ENCODE results near the gene KIF22. TPM values are rescaled to one million over a fixed set of nuclear protein-coding genes. Genes with fewer than 3 reads are reported as not detected.
"Not testable (repeated sequence)": the region's sequence is repeated elsewhere in the genome, so short reads cannot be mapped to it uniquely, and the experiment has no call there.

The KIF22 gene
- polyA plus RNA-seq, 3 donors: 68.2 to 81.8 (median 77.3) TPM

DNA sequence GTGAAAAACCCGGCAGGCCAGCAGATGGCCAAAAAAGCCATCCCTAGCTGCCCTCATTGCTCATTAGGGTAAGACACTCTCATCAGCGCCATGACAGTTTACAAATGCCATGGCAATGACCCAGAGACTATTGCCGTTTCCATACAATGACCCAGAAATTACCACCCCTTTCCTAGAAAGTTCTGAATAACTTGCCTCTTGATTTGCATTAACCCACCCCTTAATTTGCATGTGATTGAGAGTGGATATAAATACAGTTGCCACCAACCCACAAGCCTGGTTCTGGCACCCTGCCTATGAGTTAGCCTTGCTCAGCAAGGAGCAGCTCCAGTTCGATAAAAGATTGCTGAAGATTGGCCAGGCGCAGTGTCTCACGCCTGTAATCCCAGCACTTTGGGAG, 28.7 kb upstream of the KIF22 start:
- no peak for DNase-seq

DNA sequence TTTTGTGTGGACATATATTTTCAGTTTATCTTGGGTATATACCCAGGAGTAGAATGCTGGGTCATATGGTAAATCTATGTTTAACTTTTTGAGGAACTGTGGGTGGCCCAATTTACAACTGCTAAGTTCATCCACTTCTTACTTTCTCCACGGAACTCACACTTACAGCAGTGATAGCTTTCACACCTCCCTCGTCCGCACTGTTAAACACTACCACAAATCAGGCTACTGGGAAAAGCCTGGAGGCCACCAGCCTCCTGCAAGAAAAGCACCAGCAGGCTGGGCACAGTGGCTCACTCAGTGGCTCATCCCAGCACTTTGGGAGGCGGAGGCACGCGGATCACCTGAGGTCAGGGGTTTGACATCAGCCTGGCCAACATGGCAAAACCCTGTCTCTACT, 27.2 kb upstream of the KIF22 start:
- DNase-seq: no peak

DNA sequence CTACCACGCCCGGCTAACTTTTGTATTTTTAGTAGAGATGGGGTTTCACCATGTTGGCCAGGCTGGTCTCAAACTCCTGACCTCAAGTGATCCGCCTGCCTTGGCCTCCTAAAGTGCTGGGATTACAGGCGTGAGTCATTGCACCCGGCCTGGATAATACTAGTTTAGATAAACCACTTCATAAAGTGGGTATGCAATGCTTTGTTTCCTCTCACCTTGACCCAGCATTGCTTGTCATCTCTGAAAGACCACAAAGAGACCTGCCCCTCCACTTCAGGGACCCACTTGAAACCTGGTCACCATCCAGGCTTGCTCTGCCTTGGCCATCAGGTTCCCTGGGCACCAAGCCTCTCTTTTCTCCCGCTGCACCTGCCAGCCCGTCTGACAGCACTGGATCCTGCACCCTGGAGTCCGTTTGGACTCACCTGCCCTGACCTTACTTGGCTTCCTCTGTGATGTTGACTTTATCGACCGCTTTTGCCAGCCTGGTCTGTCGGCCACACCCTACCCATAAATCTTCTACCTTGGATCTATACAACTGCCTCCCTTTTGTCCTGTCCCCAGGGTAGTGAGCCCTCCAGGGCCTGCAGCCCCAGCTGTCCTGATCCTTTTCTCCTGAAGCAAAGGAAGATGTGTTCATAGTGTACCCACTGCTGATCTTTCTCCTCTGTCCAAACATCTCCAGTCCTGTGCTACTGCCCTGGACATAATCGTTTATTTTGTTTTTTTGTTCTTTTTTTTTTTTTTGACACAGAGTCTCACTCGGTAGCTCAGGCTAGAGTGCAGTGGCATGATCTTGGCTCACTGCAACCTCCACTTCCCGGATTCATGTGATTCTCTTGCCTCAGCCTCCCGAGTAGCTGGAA, 25.2 kb upstream of the KIF22 start:
- DNase-seq: no peak

DNA sequence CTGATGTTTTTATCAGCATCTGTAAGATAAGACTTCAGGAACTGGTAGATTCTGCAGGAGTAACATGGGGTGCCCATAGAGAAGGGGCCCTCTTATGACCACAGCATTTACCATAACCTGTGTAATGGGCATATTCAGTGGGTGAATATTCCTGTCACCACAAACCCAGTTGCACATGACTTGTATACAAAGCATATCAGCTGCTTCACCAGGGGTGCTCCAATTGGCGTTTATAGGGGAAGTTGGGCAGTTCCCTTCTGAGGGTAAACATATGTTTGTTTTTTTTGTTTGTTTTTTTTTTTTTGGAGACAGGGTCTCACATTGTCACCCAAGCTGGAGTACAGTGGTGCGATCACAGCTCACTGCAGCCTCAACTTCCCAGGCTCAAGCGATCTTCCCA, 24.0 kb upstream of the KIF22 start:
- no peak for DNase-seq

DNA sequence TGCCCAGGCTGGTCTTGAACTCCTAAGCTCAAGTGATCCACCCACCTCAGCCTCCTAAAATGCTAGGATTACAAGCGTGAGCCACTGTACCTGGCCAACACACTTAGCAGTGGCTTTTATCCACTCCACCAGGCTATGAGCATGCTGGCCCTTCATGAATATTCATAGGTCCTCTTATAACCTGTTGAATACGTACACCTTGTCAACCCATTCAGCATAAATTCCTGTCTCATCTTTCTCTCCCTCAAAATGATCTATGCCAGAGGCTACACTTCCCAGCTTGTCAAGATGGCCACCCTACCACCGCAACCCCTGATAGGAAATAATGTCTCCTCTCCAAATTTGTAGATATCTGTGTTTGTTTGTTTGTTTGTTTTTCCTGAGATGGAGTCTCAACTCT, 23.5 kb upstream of the KIF22 start:
- no peak for DNase-seq

DNA sequence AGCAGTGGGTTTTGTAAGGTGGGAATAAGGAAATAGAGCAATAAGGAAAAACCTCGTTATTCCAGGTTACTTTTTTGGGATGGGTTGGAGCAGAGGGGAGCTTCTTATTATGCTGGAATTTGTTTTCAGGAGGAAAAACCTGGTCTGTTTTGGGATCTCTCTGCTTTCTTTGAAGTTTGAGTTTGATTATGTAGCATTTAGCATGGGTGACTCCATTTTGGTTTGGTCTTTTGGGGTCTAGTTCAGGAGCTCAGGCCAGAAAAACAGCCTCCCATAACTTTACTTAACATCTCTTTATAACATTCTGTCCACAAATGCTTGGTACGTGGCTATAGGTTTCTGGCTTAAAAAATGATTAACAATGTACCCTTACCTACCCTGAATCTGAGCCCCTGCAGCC, 21.0 kb upstream of the KIF22 start:
- no peak for DNase-seq

DNA sequence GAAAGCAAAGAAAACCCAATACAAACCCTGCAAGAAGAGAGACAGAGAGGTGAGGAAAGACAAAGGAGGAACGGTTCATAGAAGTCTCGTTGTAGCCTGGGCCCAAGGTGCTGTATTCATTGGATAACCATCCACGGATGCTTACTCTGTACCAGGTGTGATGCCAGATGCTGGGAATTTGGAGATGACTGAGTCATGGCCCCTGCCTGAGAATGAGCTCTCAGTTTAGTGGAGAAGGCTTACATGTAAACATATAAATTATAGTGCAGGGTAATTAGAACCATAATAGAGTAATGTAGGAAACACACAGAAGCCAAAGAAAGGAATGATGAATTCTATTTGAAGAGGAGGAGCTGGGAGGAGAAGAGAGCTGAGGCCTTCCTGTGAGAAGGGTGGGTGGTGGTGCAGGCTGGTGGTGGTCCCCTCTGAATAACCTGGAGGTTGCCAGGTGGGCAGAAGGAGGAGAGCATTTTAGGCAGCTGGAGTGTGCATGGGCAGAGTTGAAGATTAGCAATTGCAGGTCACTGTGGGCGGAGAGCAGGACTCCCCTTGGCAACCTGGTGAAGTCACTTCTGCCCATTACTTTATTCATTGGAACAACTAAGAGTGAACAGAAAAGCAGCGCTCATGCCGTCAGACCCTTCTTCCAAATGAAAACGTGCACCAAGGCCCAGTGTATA, 20.2 kb upstream of the KIF22 start:
- no peak for DNase-seq

DNA sequence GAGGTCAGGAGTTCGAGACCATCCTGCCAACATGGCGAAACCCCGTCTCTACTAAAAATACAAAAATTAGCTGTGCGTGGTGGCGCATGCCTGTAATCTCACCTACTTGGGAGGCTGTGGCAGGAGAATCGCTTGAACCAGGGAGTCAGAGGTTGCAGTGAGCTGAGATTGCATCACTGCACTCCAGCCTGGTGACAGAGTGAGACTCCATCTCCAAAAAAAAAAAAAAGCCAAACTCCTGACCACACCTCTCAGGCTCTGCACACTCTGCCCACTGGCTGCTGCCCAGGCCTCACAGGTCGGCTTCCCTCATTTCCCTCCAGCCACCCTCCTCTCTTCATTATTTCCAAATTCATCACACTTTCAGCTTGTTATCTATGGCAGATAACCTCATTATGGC, 18.2 kb upstream of the KIF22 start:
- not testable (repeated sequence) for DNase-seq

DNA sequence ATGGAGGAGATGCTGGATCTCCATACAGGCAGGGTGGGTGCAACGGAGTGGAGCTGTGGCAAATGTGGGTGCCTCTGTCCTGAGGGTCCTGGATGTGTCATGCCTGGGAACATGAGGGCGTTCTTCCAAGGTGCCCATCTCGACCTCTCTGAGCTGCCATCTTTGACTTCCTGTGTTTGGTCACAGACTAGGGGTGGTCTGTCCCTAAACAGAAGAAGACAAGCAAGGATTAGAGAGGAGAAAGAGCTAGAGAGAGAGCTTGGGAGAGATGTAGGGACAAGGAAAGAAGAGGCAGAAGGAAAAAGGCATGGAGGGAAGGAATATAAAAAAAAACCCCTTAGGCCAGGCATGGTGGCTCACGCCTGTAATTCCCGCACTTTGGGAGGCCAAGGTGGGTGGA, 15.8 kb upstream of the KIF22 start:
- no peak for DNase-seq

DNA sequence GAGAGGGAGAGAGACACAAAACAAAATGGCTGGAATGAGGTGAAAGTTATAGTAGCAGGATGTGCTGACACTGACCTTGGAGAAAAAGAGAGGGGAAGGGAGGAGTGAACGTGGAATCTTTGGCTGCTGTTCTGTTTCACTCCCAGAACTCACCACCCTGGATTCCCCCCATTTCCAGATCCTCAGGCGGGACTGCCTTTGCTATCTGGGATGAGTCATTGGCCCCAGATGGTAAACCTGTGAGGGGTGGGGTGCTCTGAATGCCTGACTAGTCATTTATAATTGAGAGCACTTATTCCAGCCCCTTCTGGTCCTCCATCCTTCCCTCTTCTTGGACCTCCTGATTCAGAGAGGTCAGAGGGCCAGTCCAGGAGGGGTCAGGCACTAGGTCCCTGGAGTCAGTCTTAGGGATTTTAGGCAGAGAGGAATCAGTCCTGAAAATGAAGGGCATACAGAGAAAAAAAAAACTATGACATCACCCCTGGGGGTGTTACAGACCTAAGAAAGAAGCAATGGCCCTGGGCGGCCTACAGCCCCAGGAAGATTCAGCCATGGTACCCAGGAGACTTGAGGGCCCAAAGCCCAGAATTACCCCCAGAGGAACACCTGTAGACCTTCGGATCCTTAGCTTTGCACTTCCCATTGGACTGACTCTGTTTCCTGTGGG, 14.7 kb upstream of the KIF22 start:
- DNase-seq: no peak

DNA sequence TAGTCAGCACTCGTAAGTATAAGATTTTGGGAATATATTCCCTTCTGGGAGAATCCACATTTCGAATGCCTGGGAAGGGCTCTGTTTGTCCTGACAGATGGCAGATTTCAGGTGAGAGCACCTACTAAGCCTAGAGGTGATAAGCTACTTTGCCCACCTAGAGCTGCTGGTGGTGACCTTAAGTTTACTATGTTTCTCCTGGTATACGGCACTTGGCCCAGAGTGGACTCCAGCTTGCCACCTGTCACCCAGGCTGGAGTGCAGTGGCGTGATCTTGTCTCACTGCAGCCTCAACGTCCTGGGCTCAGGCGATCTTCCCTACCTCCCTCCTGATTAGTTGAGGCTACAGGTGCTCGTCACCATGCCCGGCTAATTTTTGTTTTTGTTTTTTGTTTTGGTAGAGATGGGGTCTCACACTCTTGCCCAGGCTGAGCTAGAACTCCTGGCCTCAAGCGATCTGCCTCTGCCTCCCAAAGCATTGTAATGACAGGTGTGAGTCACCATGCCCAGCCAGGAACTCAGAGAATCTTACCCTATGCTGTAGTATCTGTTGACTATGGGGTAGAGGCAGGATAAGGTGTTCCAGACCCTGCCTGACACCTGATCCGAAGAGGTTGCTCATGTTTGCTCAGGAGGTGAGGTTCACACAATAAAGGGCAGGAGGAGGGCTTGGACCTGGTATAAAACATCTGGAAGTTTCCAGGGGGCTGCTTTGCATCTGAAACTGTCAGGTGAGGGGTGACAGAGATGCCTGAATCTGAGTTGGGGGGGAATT, 12.8 kb upstream of the KIF22 start, which contains the start of gene ZG16:
Gene ZG16 (plus strand): TSS at position 681 of the 775 bp plus-strand sequence. CDS start 1,011 bp downstream, outside the sequence.
- no peak for DNase-seq

DNA sequence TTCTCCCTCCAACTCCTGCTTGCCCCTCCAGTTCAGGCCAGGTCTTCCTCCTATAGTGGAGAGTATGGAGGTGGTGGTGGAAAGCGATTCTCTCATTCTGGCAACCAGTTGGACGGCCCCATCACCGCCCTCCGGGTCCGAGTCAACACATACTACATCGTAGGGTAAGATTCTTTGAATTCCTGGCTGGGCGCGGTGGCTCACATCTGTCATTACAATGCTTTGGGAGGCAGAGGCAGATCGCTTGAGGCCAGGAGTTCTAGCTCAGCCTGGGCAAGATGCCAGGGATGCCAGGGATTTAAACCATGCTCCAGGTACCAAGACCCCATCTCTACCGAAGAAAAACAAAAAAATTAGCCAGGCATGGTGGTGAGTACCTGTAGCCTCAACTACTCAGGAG, 11.1 kb upstream of the KIF22 start:
- DNase-seq: no peak

DNA sequence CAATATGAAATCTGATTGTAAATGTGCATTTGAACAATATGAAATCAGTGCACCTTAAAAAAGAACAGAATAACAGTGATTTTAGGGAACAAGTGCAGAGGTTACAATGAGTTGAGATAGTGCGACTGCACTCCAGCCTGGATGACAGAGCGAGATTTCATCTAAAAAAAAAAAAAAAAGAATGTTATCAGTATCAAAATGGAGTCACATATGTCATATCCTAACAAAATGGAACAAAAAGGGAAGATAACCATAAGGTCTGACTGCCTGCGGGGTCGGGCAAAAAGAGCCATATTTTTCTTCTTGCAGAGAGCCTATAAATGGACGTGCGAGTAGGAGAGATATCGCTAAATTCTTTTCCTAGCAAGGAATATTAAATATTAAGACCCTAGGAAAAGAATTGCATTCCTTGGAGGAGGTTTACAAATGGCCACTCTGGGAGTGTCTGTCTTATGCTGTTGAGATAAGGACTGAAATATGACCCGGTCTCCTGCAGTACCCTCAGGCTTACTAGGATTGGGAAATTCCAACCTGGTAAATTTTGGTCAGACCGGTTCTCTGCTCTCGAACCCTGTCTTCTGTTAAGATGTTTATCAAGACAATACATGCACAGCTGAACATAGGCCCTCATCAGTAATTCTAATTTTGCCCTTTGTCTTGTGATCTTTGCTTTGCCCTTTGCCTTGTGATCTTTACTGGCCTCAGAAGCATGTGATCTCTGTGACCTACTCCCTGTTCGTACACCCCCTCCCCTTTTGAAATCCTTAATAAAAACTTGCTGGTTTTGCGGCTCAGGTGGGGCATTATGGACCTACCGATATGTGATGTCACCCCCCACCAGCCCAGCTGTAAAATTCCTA, 7.2 kb upstream of the KIF22 start:
- not testable (repeated sequence) for DNase-seq

DNA sequence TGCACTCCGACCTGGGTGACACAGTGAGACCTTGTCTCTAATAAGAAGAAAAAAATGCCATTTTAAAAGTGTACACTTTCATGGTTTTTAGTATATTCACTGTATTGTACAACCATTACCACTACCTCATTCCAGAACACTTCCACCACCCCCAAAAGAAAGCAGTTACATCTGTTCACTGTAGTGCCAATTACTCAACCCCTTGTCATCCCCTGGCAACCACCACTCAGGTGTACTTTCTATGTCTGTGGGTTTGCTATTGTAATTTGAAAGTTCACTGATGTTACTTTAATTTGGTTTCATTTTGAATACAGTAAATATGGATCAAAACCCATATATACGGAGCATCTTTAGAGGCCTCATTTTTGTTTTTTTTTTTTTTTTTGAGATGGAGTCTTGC, 6.4 kb upstream of the KIF22 start:
- DNase-seq: no peak

DNA sequence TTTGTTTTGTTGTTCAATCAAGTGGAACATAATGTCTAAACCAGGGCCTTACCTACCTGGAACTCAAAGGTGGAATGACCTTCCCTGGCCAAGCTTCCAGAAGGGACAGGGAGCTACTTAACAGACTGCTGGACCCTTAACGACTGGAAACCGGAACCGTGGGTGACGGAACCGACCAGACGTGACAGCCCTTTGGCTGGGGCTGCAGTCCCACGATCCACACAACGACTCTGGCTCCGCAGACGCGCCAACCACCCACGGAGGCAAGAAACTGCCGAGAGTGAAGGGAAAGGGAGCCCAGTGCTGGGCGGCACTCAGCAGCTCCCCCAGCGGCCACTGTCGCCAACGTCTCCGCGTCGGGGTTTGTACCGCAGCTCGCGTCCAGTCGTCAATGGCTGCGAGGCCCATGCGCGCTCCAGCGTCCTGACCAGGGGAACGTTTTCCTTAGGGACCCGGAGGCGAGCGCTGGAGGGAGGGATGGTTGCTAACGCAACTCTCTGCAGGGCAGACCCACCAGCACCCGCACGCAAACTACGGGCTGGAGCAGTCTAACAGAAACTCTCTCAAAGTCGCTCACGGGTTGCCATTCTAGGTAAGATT, 5.5 kb upstream of the KIF22 start:
- DNase-seq: peak; percentile 55

DNA sequence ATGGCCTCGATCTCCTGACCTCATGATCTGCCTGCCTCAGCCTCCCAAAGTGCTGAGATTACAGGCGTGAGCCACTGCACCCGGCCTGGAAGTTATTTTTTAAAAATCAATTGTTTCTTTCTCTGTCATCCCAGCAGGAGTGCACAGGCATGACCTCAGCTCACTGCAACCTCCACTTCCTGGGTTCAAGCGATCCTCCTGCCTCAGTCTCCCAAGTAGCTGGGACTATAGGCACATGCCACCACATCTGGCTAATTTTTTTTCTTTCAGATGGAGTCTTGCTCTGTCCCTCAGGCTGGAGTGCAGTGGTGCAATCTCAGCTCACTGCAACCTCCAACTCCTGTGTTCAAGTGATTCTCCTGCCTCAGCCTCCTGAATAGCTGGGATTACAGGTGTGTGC, 3.4 kb upstream of the KIF22 start:
- DNase-seq: not testable (repeated sequence)

DNA sequence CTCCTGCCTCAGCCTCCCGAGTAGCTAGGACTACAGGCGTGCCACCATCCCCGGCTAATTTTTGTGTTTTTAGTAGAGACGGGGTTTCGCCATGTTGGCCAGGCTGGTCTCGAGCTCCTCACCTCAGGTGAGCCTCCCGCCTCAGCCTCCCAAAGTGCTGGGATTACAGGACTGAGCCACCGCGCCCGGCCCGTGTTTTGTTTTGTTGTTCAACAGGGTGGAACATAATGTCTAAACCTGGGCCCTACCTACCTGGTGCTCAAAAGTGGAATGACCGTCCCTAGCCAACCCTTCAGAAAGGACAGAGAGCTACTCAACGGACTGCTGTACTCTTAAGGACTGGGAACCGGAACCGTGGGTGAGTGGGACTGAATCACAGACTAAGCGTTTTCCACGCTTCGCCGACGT, 772 bp upstream of the KIF22 start:
- no peak for DNase-seq

DNA sequence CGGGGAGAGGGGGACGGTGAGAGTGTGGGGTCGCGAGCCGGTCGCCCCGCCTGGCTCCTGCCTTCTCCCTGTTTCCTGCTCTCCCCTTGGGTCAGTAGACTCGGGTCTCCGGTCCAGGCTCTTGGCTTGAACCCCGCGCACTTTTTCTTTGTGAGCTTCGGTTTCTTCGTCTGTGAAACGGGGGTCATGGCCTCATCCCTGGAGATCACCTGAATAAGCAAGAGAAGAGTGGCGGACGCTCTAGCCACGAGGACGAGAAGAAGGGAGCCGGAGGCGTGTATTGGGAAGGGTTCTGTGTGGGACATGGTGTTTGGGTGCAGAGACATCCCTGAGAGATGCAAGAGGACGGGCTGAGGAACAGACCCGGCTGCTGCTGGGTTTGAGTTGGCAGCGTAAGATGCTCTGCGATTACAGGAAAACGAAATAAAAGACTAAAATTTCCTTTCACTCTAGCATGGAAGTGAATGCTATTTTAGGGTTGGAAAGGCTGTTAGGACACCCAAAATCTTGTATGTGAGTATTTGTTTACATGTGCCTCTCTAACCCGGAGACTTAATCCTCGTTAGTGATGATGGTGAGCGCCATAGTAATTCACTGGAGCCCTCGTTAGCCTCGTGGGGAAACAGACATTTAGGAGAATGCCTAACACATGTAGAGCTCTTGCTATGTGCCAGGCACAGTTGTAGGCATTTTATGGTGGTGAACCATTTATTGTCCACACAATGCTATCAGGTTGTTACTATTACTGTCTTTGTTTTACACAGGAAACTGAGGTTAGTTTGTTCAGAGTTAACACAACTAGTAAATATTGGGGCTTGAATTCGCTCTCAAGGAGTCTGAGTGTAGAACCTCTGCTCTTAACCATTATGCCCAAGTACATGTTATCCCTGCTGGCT, 646 bp downstream of the KIF22 start:
- no peak for DNase-seq
